Left colon (tissue), 2 donors: ENCODE measurements around the gene ATP10A. TPM values are rescaled to one million over a fixed set of nuclear protein-coding genes. Genes with fewer than 3 reads are reported as not detected.

Experiments
- ATAC-seq: fragments of 200-7000 bp; cut with Tn5 transposase; one replicate; pipeline ENCODE4 v1.9.1; 2020; ENCODE audit warnings: mild to moderate bottlenecking, moderate library complexity
- DNase-seq, 2 donors: peaks; one replicate each; pipeline ENCODE4 v3.0.0-alpha.2; 2020
- intact Hi-C, 2 donors: fragments of 100-400 bp; cut with DNase I in 1 of 2; cut with micrococcal nuclease in 1 of 2; formaldehyde crosslinking; loops; one replicate each; pipeline versions ENCODE4 v1.11.2 to v1.14.0; 2022; cut with DNase I, micrococcal nuclease
- total RNA-seq, 2 donors: library from RNA; stranded (reverse); fragmentation: NEBNext Ultra II Directional; extraction: Animal tissue kit (Norgen Biotek cat#: 25700); gene quantifications; one replicate each; pipeline ENCODE4 v1.2.1, GENCODE V29; 2021
- donor health status: DM: no; HTN: no; CAD: no.
- donor health status: DM: yes; HTN: yes; CAD: no.

Gene ATP10A
- total RNA-seq, 2 donors from 2014 or later: 1.4 to 1.5 TPM

GRCh38 chr15:25844542-25844941, 18.6 kb downstream of the ATP10A start:
- intact Hi-C loops: no loop called here
- DNase-seq: no peak
- no peak for ATAC-seq

- no peak for ATAC-seq
- intact Hi-C loops: no loop called here
- no peak for DNase-seq
Observed at GRCh38 chr15:25844076-25844475, 19.1 kb downstream of the ATP10A start.

GRCh38 chr15:25839638-25840156, 23.4 kb downstream of the ATP10A start:
- ATAC-seq: no peak
- no peak for DNase-seq
- intact Hi-C loops: no loop called here

GRCh38 chr15:25838871-25839195, 24.3 kb downstream of the ATP10A start:
- no peak for DNase-seq
- intact Hi-C loops: no loop called here
- ATAC-seq: no peak

GRCh38 chr15:25838191-25838870, 24.8 kb downstream of the ATP10A start:
- DNase-seq (no peak), ATAC-seq (no peak)
- intact Hi-C loops: no loop called here

- DNase-seq (no peak), ATAC-seq (no peak)
- intact Hi-C loops: no loop called here
Observed at GRCh38 chr15:25832158-25832557, 31.0 kb downstream of the ATP10A start.

- intact Hi-C loops: no loop called here
- no peak for ATAC-seq
- no peak for DNase-seq
Observed at GRCh38 chr15:25830844-25831451, 32.2 kb downstream of the ATP10A start.

- ATAC-seq (no peak), DNase-seq (no peak)
- intact Hi-C loops: no loop called here
Observed at GRCh38 chr15:25829073-25829472, 34.1 kb downstream of the ATP10A start.

GRCh38 chr15:25825207-25825606, 37.9 kb downstream of the ATP10A start:
- ATAC-seq (no peak), DNase-seq (no peak)
- intact Hi-C loops: no loop called here

- DNase-seq (no peak), ATAC-seq (no peak)
- intact Hi-C loops: no loop called here
Observed at GRCh38 chr15:25824618-25825017, 38.5 kb downstream of the ATP10A start.

- no peak for DNase-seq
- ATAC-seq: no peak
- intact Hi-C loops: no loop called here
Observed at GRCh38 chr15:25812845-25813244, 50.3 kb downstream of the ATP10A start.

GRCh38 chr15:25812073-25812472, 51.1 kb downstream of the ATP10A start:
- intact Hi-C loops: no loop called here
- no peak for DNase-seq
- ATAC-seq: no peak

- DNase-seq: no peak
- no peak for ATAC-seq
Observed at GRCh38 chr15:25811481-25811906, 51.6 kb downstream of the ATP10A start.

GRCh38 chr15:25810631-25811091, 52.5 kb downstream of the ATP10A start:
- intact Hi-C loops: no loop called here
- no peak for DNase-seq
- ATAC-seq: no peak

More at GRCh38 chr15:25811481-25811906, 51.6 kb downstream of the ATP10A start:
- intact Hi-C loops: no loop called here

- DNase-seq (no peak), ATAC-seq (no peak)
- intact Hi-C loops: no loop called here
Observed at GRCh38 chr15:25810154-25810553, 53.0 kb downstream of the ATP10A start.

- DNase-seq (no peak), ATAC-seq (no peak)
- intact Hi-C loops: no loop called here
Observed at GRCh38 chr15:25807063-25807462, 56.1 kb downstream of the ATP10A start.

- ATAC-seq: no peak
- intact Hi-C loops: no loop called here
- no peak for DNase-seq
Observed at GRCh38 chr15:25805031-25805430, 58.1 kb downstream of the ATP10A start.

- intact Hi-C loops: no loop called here
- no peak for DNase-seq
- ATAC-seq: no peak
Observed at GRCh38 chr15:25804451-25804850, 58.7 kb downstream of the ATP10A start.

- no peak for ATAC-seq
- intact Hi-C loops: no loop called here
- no peak for DNase-seq
Observed at GRCh38 chr15:25803541-25803940, 59.6 kb downstream of the ATP10A start.

- intact Hi-C loops: no loop called here
- no peak for DNase-seq
- no peak for ATAC-seq
Observed at GRCh38 chr15:25803036-25803435, 60.1 kb downstream of the ATP10A start.
